HepG2 (cell line): ENCODE measurements around the gene USP24. TPM values are rescaled to one million over a fixed set of nuclear protein-coding genes. Genes with fewer than 3 reads are reported as not detected.

Source experiments
- ATAC-seq: fragments of 200-7000 bp; cut with Tn5 transposase; 3 replicates; pipeline ENCODE4 v1.9.1; 2020; ENCODE audit warnings: mild to moderate bottlenecking, moderate library complexity
- BruUV-seq: library from RNA; stranded (reverse); fragments of 400-500 nt; replicated peaks from 2 replicates; lab custom pipeline; 2021; lab: Mats Ljungman, UMichigan
- CTCF ChIA-PET: fragments of 300-600 bp; formaldehyde crosslinking; extraction: SDS; loops from one replicate; lab custom pipeline; 2021; ENCODE audit warnings: low total read pairs, inconsistent platforms, low intra/inter-chr PET ratio; lab: Yijun Ruan, JAX
- POLR2A ChIA-PET: fragments of 350-600 bp; sonication (Branson Sonifier 250); formaldehyde crosslinking; loops from one replicate; lab custom pipeline; 2020; ENCODE audit warnings: antibody characterized with exemption, inconsistent platforms; lab: Yijun Ruan, JAX
- DNase-seq: peaks from one replicate; pipeline ENCODE4 v3.0.0-alpha.2; 2015; ENCODE audit warnings: low spot score
- FAIRE-seq: peaks from 3 replicates; lab custom pipeline; 2011; peaks lifted over from hg19 to GRCh38; lab: Jason Lieb, UNC
- H2AFZ ChIP-seq: one replicate; pipeline ENCODE4 v1.6.1; 2011; ENCODE audit warnings: low read length, inconsistent platforms
- H3K27ac ChIP-seq: fragments of 300-600 bp; 3 replicates; pipeline ENCODE4 v1.8.0; 2011; ENCODE audit warnings: mixed run types, mild to moderate bottlenecking, mixed read lengths, low read length, inconsistent platforms; ENCODE audit not compliant: insufficient read depth; ENCODE audit errors: extremely low read length
- H3K27me3 ChIP-seq, 2 experiments: fragments of 200-600 bp in 1 of 2; 2 replicates in 1 of 2; 3 replicates in 1 of 2; pipeline versions ENCODE4 v1.6.0 to v1.8.0; 2011; ENCODE audit warnings: low read length in 2 of 2, mild to moderate bottlenecking in 2 of 2, moderate library complexity in 2 of 2, inconsistent platforms in 1 of 2; ENCODE audit not compliant: insufficient read depth in 2 of 2, control insufficient read depth in 1 of 2
- H3K36me3 ChIP-seq, 2 experiments: fragments of 200-600 bp in 1 of 2; replicated peaks in 1 of 2; 2 replicates in 1 of 2; 3 replicates in 1 of 2; pipeline versions ENCODE4 v1.5.1 to v1.8.0; 2011; ENCODE audit warnings: low read length in 2 of 2, inconsistent platforms in 1 of 2; ENCODE audit not compliant: insufficient read depth in 2 of 2, control insufficient read depth in 1 of 2
- H3K4me1 ChIP-seq: 2 replicates; pipeline ENCODE4 v1.5.1; 2012; ENCODE audit warnings: low read length, inconsistent platforms; ENCODE audit not compliant: insufficient read depth
- H3K4me2 ChIP-seq: 2 replicates; pipeline ENCODE4 v1.6.0; 2011; ENCODE audit warnings: low read depth, low read length, inconsistent platforms
- H3K4me3 ChIP-seq, 3 experiments: fragments of 200-600 bp in 1 of 3; sonication (generic), shearing (Covaris generic) in 1 of 3; replicated peaks in 1 of 3; 2 replicates each; pipeline ENCODE4 v1.5.1; 2011 to 2016; ENCODE audit warnings: low read length in 3 of 3, inconsistent platforms in 2 of 3, low read depth in 2 of 3, mild to moderate bottlenecking in 2 of 3, control low read depth in 1 of 3, mixed read lengths in 1 of 3; ENCODE audit not compliant: insufficient read depth in 1 of 3
- H3K79me2 ChIP-seq: one replicate; pipeline ENCODE4 v1.6.1; 2011; ENCODE audit warnings: low read length, inconsistent platforms; ENCODE audit not compliant: insufficient read depth
- H3K9ac ChIP-seq: 2 replicates; pipeline ENCODE4 v1.6.0; 2011; ENCODE audit warnings: mild to moderate bottlenecking, low read depth, low read length, inconsistent platforms; ENCODE audit not compliant: insufficient read depth
- H3K9me3 ChIP-seq: 2 replicates; pipeline ENCODE4 v1.5.1; 2012; ENCODE audit warnings: mild to moderate bottlenecking, low read length
- H4K20me1 ChIP-seq: 2 replicates; pipeline ENCODE4 v1.6.0; 2011; ENCODE audit warnings: inconsistent platforms, mild to moderate bottlenecking, low read length, moderate library complexity; ENCODE audit not compliant: insufficient read depth
- CENPT ChIP-seq: sonication (generic); formaldehyde crosslinking; IDR thresholded peaks from 2 replicates; pipeline ENCODE4 v1.8.0; 2022; ENCODE audit warnings: low read depth, mild to moderate bottlenecking, moderate library complexity, missing genetic modification reagents
- ELF1 ChIP-seq: sonication (generic); formaldehyde crosslinking; IDR thresholded peaks from 2 replicates; pipeline ENCODE4 v1.4.0; 2020; ENCODE audit warnings: missing genetic modification reagents
- HDAC2 ChIP-seq: sonication (generic); formaldehyde crosslinking; IDR thresholded peaks from 2 replicates; pipeline ENCODE4 v1.4.0; 2020; ENCODE audit warnings: missing genetic modification reagents
- NFKB2 ChIP-seq: sonication (generic); formaldehyde crosslinking; IDR thresholded peaks from 2 replicates; pipeline ENCODE4 v1.4.0; 2020; ENCODE audit warnings: missing genetic modification reagents, borderline replicate concordance
- SP140L ChIP-seq: sonication (generic); formaldehyde crosslinking; IDR thresholded peaks from 2 replicates; pipeline ENCODE4 v1.4.0; 2020; ENCODE audit warnings: missing genetic modification reagents, borderline replicate concordance
- SP2 ChIP-seq: sonication (generic); formaldehyde crosslinking; IDR thresholded peaks from 2 replicates; pipeline ENCODE4 v1.5.1; 2020; ENCODE audit warnings: mild to moderate bottlenecking, missing genetic modification reagents
- YEATS2 ChIP-seq: sonication (generic); formaldehyde crosslinking; IDR thresholded peaks from 2 replicates; pipeline ENCODE4 v1.4.0; 2020; ENCODE audit warnings: missing genetic modification reagents, borderline replicate concordance
- ZFP1 ChIP-seq: IDR thresholded peaks from 2 replicates; pipeline ENCODE4 v1.6.1; 2016
- ZNF775 ChIP-seq: sonication (generic); formaldehyde crosslinking; IDR thresholded peaks from 2 replicates; pipeline ENCODE4 v1.4.0; 2020; ENCODE audit warnings: missing genetic modification reagents, mild to moderate bottlenecking, moderate library complexity, borderline replicate concordance
- WGBS: methylation state at CpG from one replicate; pipeline ENCODE4 v1.1.6; 2017; ENCODE audit warnings: low lambda C conversion rate; 5-methylcytosine and 5-hydroxymethylcytosine counted together
- in situ Hi-C: cut with HindIII; loops from 2 replicates; pipeline ENCODE4 v1.10.0; 2017; ENCODE audit warnings: low pct_unique_long_range_greater_than_20kb; ENCODE audit not compliant: extremely low pct_ligation_motif_present
- intact Hi-C: fragments of 100-400 bp; cut with micrococcal nuclease; formaldehyde crosslinking; loops from one replicate; pipeline ENCODE4 v1.10.0; 2022; ENCODE audit not compliant: unreplicated experiment
- polyA plus RNA-seq, 8 experiments: library from polyadenylated mRNA; depleted of rRNA in 3 of 8; stranded (reverse) in 7 of 8; unstranded in 1 of 8; fragments of >200 nt; fragmentation: Illumina TruSeq in 4 of 8; extraction: Trizol in 4 of 8; gene quantifications; 2 replicates each; pipeline versions ENCODE4 v1.2.1 to v1.2.3, GENCODE V29; 2011 to 2016; ENCODE audit warnings: low read depth in 4 of 8, missing spikeins in 1 of 8, mixed read lengths in 1 of 8; ENCODE audit not compliant: insufficient read depth in 1 of 8
- total RNA-seq, 5 experiments: library from RNA; depleted of rRNA; stranded (reverse); fragments of >200 nt; fragmentation: Illumina TruSeq; extraction: Trizol; gene quantifications; 2 replicates each; pipeline ENCODE4 v1.2.3, GENCODE V29; 2016; ENCODE audit warnings: low read depth in 1 of 5
- TF ChIP-seq, protein P1 (sequence below): sonication (generic); formaldehyde crosslinking; IDR thresholded peaks from 2 replicates; pipeline ENCODE4 v1.4.0; 2020; ENCODE audit warnings: missing genetic modification reagents

The USP24 gene
- total and polyA plus RNA-seq, 2 of the 13 experiments (the other 11 are each of a cell fraction or from before 2014, with no cell fraction given) = 18.8 to 47.6 TPM

DNA sequence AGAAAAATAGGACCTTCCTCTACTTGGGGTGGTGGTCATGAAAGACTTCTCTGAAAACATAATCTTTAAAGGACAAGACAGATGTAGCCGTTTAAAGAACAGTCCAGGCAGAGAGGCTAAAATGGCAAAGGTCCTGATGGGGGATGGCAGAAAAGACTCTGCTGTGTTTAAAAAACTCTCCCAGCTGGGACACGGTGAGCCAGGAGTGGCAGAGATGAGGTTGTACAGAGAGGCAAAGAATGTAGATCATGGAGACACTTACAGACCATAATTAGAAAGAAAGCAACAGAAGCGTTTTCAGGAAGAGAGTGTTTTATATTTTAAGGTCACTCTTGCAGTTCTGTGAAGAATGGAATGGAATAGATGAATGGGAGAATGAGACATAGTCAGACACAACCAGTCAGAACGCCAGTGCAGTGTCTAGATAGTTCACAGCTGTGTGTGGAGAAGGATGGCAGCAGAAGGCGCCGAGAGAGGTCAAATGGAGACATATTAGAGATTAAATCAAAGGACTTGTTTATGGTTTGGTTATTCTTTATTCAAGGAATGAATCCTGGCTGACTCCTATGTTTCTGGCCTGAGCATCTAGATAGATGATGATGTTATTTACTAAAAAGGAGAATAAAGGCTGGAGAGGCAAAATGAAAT lies 47.8 kb downstream of the USP24 start:
- Histone ChIP-seq H3K27me3 (no peaks in the 10 kb centered on the region), H3K79me2 (no peaks in the 10 kb centered on the region), H3K27ac (no peak overlapping the region), H4K20me1 (no peaks in the 10 kb centered on the region; the same call in 1 of the 2 replicates), H3K9me3 (no peaks in the 10 kb centered on the region), H3K9ac (no peak overlapping the region), H3K4me1 (no peaks in the 10 kb centered on the region), H2AFZ (no peak overlapping the region), H3K4me2 (no peak overlapping the region), H3K4me3 (no peak overlapping the region), H3K36me3 (peaks cover 14 to 78% of the 10 kb centered on the region in 2 experiments)
- BruUV-seq = no TSS peak
- TF ChIP-seq NFKB2 (CRISPR knock-in tag) (no peak), SP2 (CRISPR knock-in tag) (no peak), HDAC2 (no peak), CENPT (CRISPR knock-in tag) (no peak), SP140L (no peak), YEATS2 (CRISPR knock-in tag) (no peak), ZNF775 (CRISPR knock-in tag) (no peak), ELF1 (no peak), ZFP1 (CRISPR knock-in tag) (no peak)
- TF ChIP-seq, protein P1, sequence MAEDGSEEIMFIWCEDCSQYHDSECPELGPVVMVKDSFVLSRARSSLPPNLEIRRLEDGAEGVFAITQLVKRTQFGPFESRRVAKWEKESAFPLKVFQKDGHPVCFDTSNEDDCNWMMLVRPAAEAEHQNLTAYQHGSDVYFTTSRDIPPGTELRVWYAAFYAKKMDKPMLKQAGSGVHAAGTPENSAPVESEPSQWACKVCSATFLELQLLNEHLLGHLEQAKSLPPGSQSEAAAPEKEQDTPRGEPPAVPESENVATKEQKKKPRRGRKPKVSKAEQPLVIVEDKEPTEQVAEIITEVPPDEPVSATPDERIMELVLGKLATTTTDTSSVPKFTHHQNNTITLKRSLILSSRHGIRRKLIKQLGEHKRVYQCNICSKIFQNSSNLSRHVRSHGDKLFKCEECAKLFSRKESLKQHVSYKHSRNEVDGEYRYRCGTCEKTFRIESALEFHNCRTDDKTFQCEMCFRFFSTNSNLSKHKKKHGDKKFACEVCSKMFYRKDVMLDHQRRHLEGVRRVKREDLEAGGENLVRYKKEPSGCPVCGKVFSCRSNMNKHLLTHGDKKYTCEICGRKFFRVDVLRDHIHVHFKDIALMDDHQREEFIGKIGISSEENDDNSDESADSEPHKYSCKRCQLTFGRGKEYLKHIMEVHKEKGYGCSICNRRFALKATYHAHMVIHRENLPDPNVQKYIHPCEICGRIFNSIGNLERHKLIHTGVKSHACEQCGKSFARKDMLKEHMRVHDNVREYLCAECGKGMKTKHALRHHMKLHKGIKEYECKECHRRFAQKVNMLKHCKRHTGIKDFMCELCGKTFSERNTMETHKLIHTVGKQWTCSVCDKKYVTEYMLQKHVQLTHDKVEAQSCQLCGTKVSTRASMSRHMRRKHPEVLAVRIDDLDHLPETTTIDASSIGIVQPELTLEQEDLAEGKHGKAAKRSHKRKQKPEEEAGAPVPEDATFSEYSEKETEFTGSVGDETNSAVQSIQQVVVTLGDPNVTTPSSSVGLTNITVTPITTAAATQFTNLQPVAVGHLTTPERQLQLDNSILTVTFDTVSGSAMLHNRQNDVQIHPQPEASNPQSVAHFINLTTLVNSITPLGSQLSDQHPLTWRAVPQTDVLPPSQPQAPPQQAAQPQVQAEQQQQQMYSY (CRISPR knock-in tag) = no peak
- ChIA-PET POLR2A (no interaction called here), CTCF (no interaction called here)
- ATAC-seq (no peak), DNase-seq (no peak), FAIRE-seq (no peak)
- intact Hi-C loops = loop anchor here (10.0 kb wide), 1 partner anchor 47 kb away; the partner anchor contains the start of gene USP24
- 96% methylated on average over 6 of the region's 6 CpGs for WGBS
- in situ Hi-C loops = no loop called here
